A549 (cell line): ENCODE results near the gene C3orf20.

ENCODE experiments used
- BHLHE40 ChIP-seq: IDR thresholded peaks from 2 replicates; pipeline ENCODE4 v1.6.1; 2012; ENCODE audit warnings: low read depth, low read length, inconsistent platforms
- CHD2 ChIP-seq: fragments of 150-350 bp; IDR thresholded peaks from 2 replicates; pipeline ENCODE4 v1.6.1; 2014; ENCODE audit warnings: low read length; ENCODE audit not compliant: partially characterized antibody
- CTCF ChIP-seq: fragments of >200 bp; sonication (Bioruptor Twin); formaldehyde crosslinking; IDR thresholded peaks from 3 replicates; pipeline ENCODE4 v1.5.1; 2016
- E2F6 ChIP-seq: IDR thresholded peaks from 2 replicates; pipeline ENCODE4 v1.6.1; 2012; ENCODE audit warnings: low read depth, borderline replicate concordance
- ELK1 ChIP-seq: fragments of 150-350 bp; IDR thresholded peaks from 2 replicates; pipeline ENCODE4 v1.6.1; 2014; ENCODE audit warnings: low read depth, mild to moderate bottlenecking, low read length
- FOSL2 ChIP-seq, 2 experiments: fragments of 450-650 bp in 1 of 2; fragments of >200 bp in 1 of 2; sonication (Bioruptor Twin) in 1 of 2; formaldehyde crosslinking; IDR thresholded peaks; 2 replicates each; pipeline versions ENCODE4 v1.5.0 to v1.6.1; 2016 to 2020; ENCODE audit warnings: mild to moderate bottlenecking in 1 of 2, moderate library complexity in 1 of 2
- HMGXB4 ChIP-seq: fragments of 250-450 bp; sonication (Bioruptor Pico); IDR thresholded peaks from 2 replicates; pipeline ENCODE4 v1.5.0; 2021; ENCODE audit warnings: mild to moderate bottlenecking, moderate library complexity, borderline replicate concordance
- JUN ChIP-seq, 2 experiments: fragments of >200 bp; sonication (Bioruptor Twin); formaldehyde crosslinking; IDR thresholded peaks; 2 replicates in 1 of 2; 3 replicates in 1 of 2; pipeline ENCODE4 v1.6.1; 2016 to 2017
- KDM1A ChIP-seq: fragments of 200-600 bp; sonication (generic); IDR thresholded peaks from 2 replicates; pipeline ENCODE4 v1.6.1; 2016; ENCODE audit warnings: low read depth, mild to moderate bottlenecking
- MAX ChIP-seq: IDR thresholded peaks from 2 replicates; pipeline ENCODE4 v1.6.1; 2012
- MYC ChIP-seq: IDR thresholded peaks from 2 replicates; pipeline ENCODE4 v1.6.1; 2012; ENCODE audit warnings: mild to moderate bottlenecking, inconsistent platforms, low read length, improper control_type of control experiment, borderline replicate concordance
- POLR2A ChIP-seq: IDR thresholded peaks from 2 replicates; pipeline ENCODE4 v1.6.1; 2012; ENCODE audit warnings: mild to moderate bottlenecking, low read length
- POLR2AphosphoS2 ChIP-seq: conservative IDR thresholded peaks from 2 replicates; pipeline ENCODE4 v1.6.1; 2012; ENCODE audit warnings: low read length, improper control_type of control experiment, inconsistent platforms

GRCh38 chr3:14806641-14807263 is 131.8 kb downstream of the C3orf20 start:
- TF ChIP-seq MYC, result no peak
- TF ChIP-seq POLR2A, result no peak
- TF ChIP-seq POLR2AphosphoS2, result no peak
- no peak for TF ChIP-seq CTCF
- no peak for TF ChIP-seq CHD2
- TF ChIP-seq JUN (IDR thresholded peaks at IDR 0.05), result no peak
- no peak for TF ChIP-seq KDM1A
- TF ChIP-seq FOSL2 (IDR thresholded peaks at IDR 0.05), result no peak
- TF ChIP-seq FOSL2 (CRISPR knock-in tag; IDR thresholded peaks at IDR 0.05), result no peak
- TF ChIP-seq BHLHE40, result no peak
- no peak for TF ChIP-seq MAX
- TF ChIP-seq E2F6, result no peak
- TF ChIP-seq HMGXB4 (CRISPR knock-in tag), result no peak
- TF ChIP-seq ELK1, result no peak
